ENCODE results near the gene HS6ST2. TPM values are rescaled to one million over a fixed set of nuclear protein-coding genes. Genes with fewer than 3 reads are reported as not detected.

The HS6ST2 gene
- total RNA-seq, 1 donor from 2014 or later = 35.8 TPM

DNA sequence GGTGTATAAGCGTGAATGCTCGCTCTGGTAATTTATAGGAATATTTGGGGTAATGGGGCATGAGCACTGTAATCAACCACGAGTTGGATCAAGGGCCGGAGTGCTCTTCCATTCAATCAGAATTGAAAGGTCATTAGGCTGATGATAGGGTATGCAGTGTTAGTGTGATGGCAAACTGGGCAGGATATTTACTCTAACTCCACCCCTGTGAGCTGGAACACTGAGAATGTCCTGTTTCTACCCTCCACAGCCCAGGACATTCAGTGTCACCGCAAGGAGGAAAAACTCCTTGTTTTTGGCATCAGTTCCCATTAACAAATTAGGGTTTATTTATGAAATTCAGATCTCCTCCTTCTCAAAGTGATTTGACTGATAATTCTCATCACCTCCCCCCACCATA is 137.8 kb downstream of the HS6ST2 start:
- TF ChIP-seq CTCF (conservative IDR thresholded peaks at IDR 0.05) = no peak
- Mint-ChIP-seq H3K9me3 (no peaks in the 10 kb centered on the region), H3K27ac (no peak overlapping the region), H3K4me1 (ENCODE audit: unreplicated experiment) (peaks cover 10% of the 10 kb centered on the region), H3K36me3 (no peaks in the 10 kb centered on the region), H3K4me3 (no peak overlapping the region), H3K27me3 (no peaks in the 10 kb centered on the region)
- DNase-seq (ENCODE audit: extremely low spot score, unreplicated experiment) = no peak

GRCh38 chrX:132819711-132820264 is 138.6 kb downstream of the HS6ST2 start:
- no peaks in the 10 kb centered on the region for H3K27me3 Mint-ChIP-seq
- H3K4me3 Mint-ChIP-seq = no peak overlapping the region
- no peak overlapping the region for H3K27ac Mint-ChIP-seq
- DNase-seq (ENCODE audit: extremely low spot score, unreplicated experiment) = no peak
- no peaks in the 10 kb centered on the region for H3K9me3 Mint-ChIP-seq
- H3K4me1 Mint-ChIP-seq (ENCODE audit: unreplicated experiment) = peaks cover 10% of the 10 kb centered on the region
- TF ChIP-seq CTCF (conservative IDR thresholded peaks at IDR 0.05) = no peak
- H3K36me3 Mint-ChIP-seq = no peaks in the 10 kb centered on the region

DNA sequence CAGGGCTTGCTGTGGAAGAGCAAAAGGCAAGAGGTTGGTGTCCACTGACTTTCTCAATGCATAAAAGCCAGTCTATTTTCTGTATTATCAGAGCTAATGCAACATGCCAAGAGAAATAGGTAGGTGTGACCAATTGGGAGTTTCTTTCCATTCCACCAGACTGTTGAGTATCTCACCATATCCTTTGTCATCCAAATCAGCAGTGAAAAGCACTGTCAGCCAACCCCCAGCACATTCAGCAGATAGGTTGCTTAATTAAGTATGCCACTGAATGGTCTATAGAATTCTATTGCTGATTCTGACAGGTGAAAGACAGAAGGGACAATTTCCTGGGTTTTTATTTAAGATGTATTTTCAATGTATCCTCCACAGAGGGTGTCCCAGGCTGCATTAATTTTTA is 139.8 kb downstream of the HS6ST2 start:
- no peak for TF ChIP-seq CTCF (conservative IDR thresholded peaks at IDR 0.05)
- Mint-ChIP-seq H3K4me3 (no peak overlapping the region), H3K36me3 (no peaks in the 10 kb centered on the region), H3K4me1 (ENCODE audit: unreplicated experiment) (peaks cover 10% of the 10 kb centered on the region), H3K27me3 (no peaks in the 10 kb centered on the region), H3K9me3 (no peaks in the 10 kb centered on the region), H3K27ac (no peak overlapping the region)
- DNase-seq (ENCODE audit: extremely low spot score, unreplicated experiment) = no peak

GRCh38 chrX:132815643-132816042 is 142.8 kb downstream of the HS6ST2 start:
- Mint-ChIP-seq H3K36me3 (peaks cover 9% of the 10 kb centered on the region), H3K4me3 (no peak overlapping the region), H3K27me3 (no peaks in the 10 kb centered on the region), H3K4me1 (ENCODE audit: unreplicated experiment) (peaks cover 7% of the 10 kb centered on the region), H3K27ac (no peak overlapping the region), H3K9me3 (no peaks in the 10 kb centered on the region)
- DNase-seq (ENCODE audit: extremely low spot score, unreplicated experiment) = no peak
- TF ChIP-seq CTCF (conservative IDR thresholded peaks at IDR 0.05) = no peak

DNA sequence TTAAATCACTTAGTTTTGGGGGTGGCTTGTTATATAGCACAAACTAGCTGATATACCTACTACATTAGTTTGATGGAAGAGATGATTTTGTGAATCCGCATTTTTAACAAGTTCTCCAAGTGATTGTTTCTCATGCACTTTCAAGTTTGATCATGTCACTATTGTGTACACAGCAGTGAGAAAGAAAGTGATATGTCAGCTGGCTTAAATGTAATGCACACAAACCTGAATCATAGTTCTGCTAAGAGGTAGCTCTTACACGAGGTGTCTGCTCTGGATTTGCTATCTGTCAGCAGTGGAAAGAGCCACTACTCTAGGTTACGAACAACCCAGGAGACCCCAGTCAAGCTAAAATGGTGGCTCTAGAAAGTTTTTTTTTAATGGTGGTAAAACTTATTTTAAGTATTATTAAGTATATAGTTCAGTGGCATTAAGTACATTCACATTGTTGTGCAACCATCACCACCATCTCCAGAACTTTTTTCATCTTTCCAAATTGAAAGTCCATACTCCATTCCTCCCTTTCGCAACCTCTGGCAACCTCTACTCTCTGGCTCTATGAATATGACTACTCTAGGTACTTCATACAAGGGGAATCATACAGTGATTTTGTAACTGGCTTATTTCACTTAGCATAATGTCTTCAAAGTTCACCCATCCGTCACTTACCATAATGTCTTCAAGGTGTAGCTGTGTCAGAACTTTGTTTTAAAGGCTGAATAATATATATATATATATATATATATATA is 147.3 kb downstream of the HS6ST2 start:
- Mint-ChIP-seq H3K4me3 (no peak overlapping the region), H3K27me3 (no peaks in the 10 kb centered on the region), H3K9me3 (no peaks in the 10 kb centered on the region), H3K4me1 (ENCODE audit: unreplicated experiment) (no peaks in the 10 kb centered on the region), H3K27ac (no peak overlapping the region), H3K36me3 (peaks cover 12% of the 10 kb centered on the region)
- no peak for DNase-seq (ENCODE audit: extremely low spot score, unreplicated experiment)
- TF ChIP-seq CTCF (conservative IDR thresholded peaks at IDR 0.05) = no peak

Measured in type B pancreatic cell (in vitro differentiated cells).